Tibial nerve (tissue), 4 donors: Measurements from ENCODE around the gene TNFAIP8. TPM values are rescaled to one million over a fixed set of nuclear protein-coding genes. Genes with fewer than 3 reads are reported as not detected.

Source experiments
- DNase-seq, 2 donors: peaks; one replicate each; pipeline ENCODE4 v3.0.0-alpha.2; 2019; ENCODE audit warnings: low spot score in 2 of 2
- H3K27ac ChIP-seq, 4 donors: fragments of 200-600 bp; sonication (generic) in 3 of 4; one replicate each; pipeline ENCODE4 v1.5.1; 2017 to 2019; ENCODE audit warnings: mild to moderate bottlenecking in 1 of 4
- H3K27me3 ChIP-seq, 2 donors: fragments of 200-600 bp; sonication (generic) in 1 of 2; one replicate each; pipeline versions ENCODE4 v1.5.1 to v1.6.0; 2017 to 2019
- H3K36me3 ChIP-seq, 3 donors: fragments of 200-600 bp; sonication (generic); one replicate each; pipeline ENCODE4 v1.5.1; 2018 to 2019
- H3K4me1 ChIP-seq, 4 donors: fragments of 200-600 bp; sonication (generic) in 3 of 4; one replicate each; pipeline ENCODE4 v1.5.1; 2017 to 2019
- H3K4me3 ChIP-seq, 4 donors: fragments of 200-600 bp; sonication (generic) in 3 of 4; one replicate each; pipeline ENCODE4 v1.5.1; 2017 to 2019; ENCODE audit warnings: mild to moderate bottlenecking in 1 of 4, moderate library complexity in 1 of 4
- H3K9me3 ChIP-seq, 4 donors: fragments of 200-600 bp; sonication (generic) in 3 of 4; one replicate each; pipeline ENCODE4 v1.5.1; 2017 to 2019
- CTCF ChIP-seq, 5 experiments: fragments of 200-600 bp in 3 of 5; fragments of 450-650 bp in 2 of 5; sonication (generic) in 3 of 5; IDR thresholded peaks; one replicate each; pipeline ENCODE4 v1.5.1; 2016 to 2019; ENCODE audit warnings: antibody characterized with exemption in 5 of 5, mild to moderate bottlenecking in 3 of 5, moderate library complexity in 2 of 5
- EP300 ChIP-seq, 2 donors: sonication (generic); formaldehyde crosslinking; IDR thresholded peaks; one replicate each; pipeline ENCODE4 v1.6.1; 2017; ENCODE audit warnings: antibody characterized with exemption in 2 of 2, mild to moderate bottlenecking in 1 of 2
- POLR2A ChIP-seq, 2 donors: fragments of 450-650 bp; IDR thresholded peaks; one replicate each; pipeline ENCODE4 v1.6.1; 2017; ENCODE audit warnings: antibody characterized with exemption in 2 of 2, mild to moderate bottlenecking in 2 of 2, moderate library complexity in 2 of 2
- WGBS, 2 donors: methylation state at CpG; one replicate each; pipeline ENCODE4 v1.1.5; 2018; 5-methylcytosine and 5-hydroxymethylcytosine counted together
- total RNA-seq, 4 donors: library from RNA; depleted of rRNA; stranded (reverse); fragments of >200 nt; gene quantifications; one replicate each; pipeline ENCODE4 v1.1.0, GENCODE V29; 2016

Gene TNFAIP8
- total RNA-seq, 4 donors from 2014 or later, result 15.3 to 19.4 (median 17.8) TPM

GRCh38 chr5:119398727-119399466 is 43.1 kb downstream of the TNFAIP8 start:
- Histone ChIP-seq H3K9me3 (no peaks in the 10 kb centered on the region), H3K27me3 (no peaks in the 10 kb centered on the region), H3K36me3 (no peaks in the 10 kb centered on the region), H3K4me3 (no peak overlapping the region), H3K27ac (peak overlapping the region in 3 of 4 donors; percentile 17 to 53 (median 42)), H3K4me1 (peaks cover 0 to 24% (median 12%) of the 10 kb centered on the region in 4 donors)
- WGBS, 2 donors, result 43 to 52% methylated on average over 12 of the region's 12 CpGs
- TF ChIP-seq POLR2A (IDR thresholded peaks at IDR 0.05), result no peak
- TF ChIP-seq EP300 (IDR thresholded peaks at IDR 0.05), result peak; percentile 44 to 78
- TF ChIP-seq CTCF (IDR thresholded peaks at IDR 0.05), result no peak
- DNase-seq, result peak; percentile 28 to 46

GRCh38 chr5:119400245-119400644 is 44.4 kb downstream of the TNFAIP8 start:
- no peak for TF ChIP-seq EP300 (IDR thresholded peaks at IDR 0.05)
- TF ChIP-seq CTCF (IDR thresholded peaks at IDR 0.05), result no peak
- no peak for TF ChIP-seq POLR2A (IDR thresholded peaks at IDR 0.05)
- DNase-seq, result no peak
- WGBS, 2 donors, result 81 to 86% methylated on average over 2 of the region's 2 CpGs
- no peaks in the 10 kb centered on the region for H3K27me3 ChIP-seq
- peaks cover 0 to 24% (median 12%) of the 10 kb centered on the region in 4 donors for H3K4me1 ChIP-seq
- no peaks in the 10 kb centered on the region for H3K9me3 ChIP-seq
- no peaks in the 10 kb centered on the region for H3K36me3 ChIP-seq
- H3K27ac ChIP-seq, result no peak overlapping the region
- no peak overlapping the region for H3K4me3 ChIP-seq

- H3K9me3 ChIP-seq, result no peaks in the 10 kb centered on the region
- TF ChIP-seq POLR2A (IDR thresholded peaks at IDR 0.05) (no peak), CTCF (IDR thresholded peaks at IDR 0.05) (no peak), EP300 (IDR thresholded peaks at IDR 0.05) (no peak)
- H3K27ac ChIP-seq, result peak overlapping the region in 1 of 4 donors; percentile 76
These were observed 46.3 kb downstream of the TNFAIP8 start for GRCh38 chr5:119402081-119402480.

GRCh38 chr5:119402555-119402954 is 46.7 kb downstream of the TNFAIP8 start:
- H3K27me3 ChIP-seq, result no peaks in the 10 kb centered on the region
- H3K9me3 ChIP-seq, result no peaks in the 10 kb centered on the region
- WGBS, 2 donors, result 26 to 52% methylated on average over 4 of the region's 4 CpGs
- peaks cover 0 to 17% (median 12%) of the 10 kb centered on the region in 4 donors for H3K4me1 ChIP-seq
- TF ChIP-seq CTCF (IDR thresholded peaks at IDR 0.05) (no peak), POLR2A (IDR thresholded peaks at IDR 0.05) (no peak), EP300 (IDR thresholded peaks at IDR 0.05) (no peak)
- no peak for DNase-seq
- no peaks in the 10 kb centered on the region for H3K36me3 ChIP-seq
- no peak overlapping the region for H3K4me3 ChIP-seq
- H3K27ac ChIP-seq, result peak overlapping the region in 1 of 4 donors; percentile 76

More at GRCh38 chr5:119402081-119402480, 46.3 kb downstream of the TNFAIP8 start:
- 52 to 53% methylated on average over 1 of the region's 1 CpG for WGBS, 2 donors
- no peaks in the 10 kb centered on the region for H3K36me3 ChIP-seq
- peaks cover 0 to 22% (median 12%) of the 10 kb centered on the region in 4 donors for H3K4me1 ChIP-seq
- DNase-seq, result no peak
- H3K4me3 ChIP-seq, result no peak overlapping the region
- no peaks in the 10 kb centered on the region for H3K27me3 ChIP-seq

- H3K9me3 ChIP-seq, result no peaks in the 10 kb centered on the region
- DNase-seq, result no peak
- 82 to 97% methylated on average over 2 of the region's 2 CpGs for WGBS, 2 donors
- H3K36me3 ChIP-seq, result no peaks in the 10 kb centered on the region
- H3K27ac ChIP-seq, result no peak overlapping the region
- peaks cover 0 to 5% (median 1%) of the 10 kb centered on the region in 4 donors for H3K4me1 ChIP-seq
- TF ChIP-seq POLR2A (IDR thresholded peaks at IDR 0.05) (no peak), EP300 (IDR thresholded peaks at IDR 0.05) (no peak)
- H3K4me3 ChIP-seq, result no peak overlapping the region
- H3K27me3 ChIP-seq, result no peaks in the 10 kb centered on the region
These were observed 48.2 kb downstream of the TNFAIP8 start for GRCh38 chr5:119404033-119404432.
